Prostate gland (tissue), 2 donors: ENCODE results near the gene OR10H1.

Source experiments
- CTCF ChIP-seq, 4 experiments: fragments of 200-600 bp in 2 of 4; fragments of 450-650 bp in 2 of 4; sonication (generic) in 2 of 4; IDR thresholded peaks; 1 replicate in 3 of 4; 2 replicates in 1 of 4; pipeline ENCODE4 v1.5.1; 2016 to 2019; ENCODE audit warnings: antibody characterized with exemption in 4 of 4, mild to moderate bottlenecking in 2 of 4, moderate library complexity in 2 of 4
- POLR2AphosphoS5 ChIP-seq: sonication (generic); formaldehyde crosslinking; IDR thresholded peaks from one replicate; pipeline ENCODE4 v1.6.1; 2017; ENCODE audit warnings: antibody characterized with exemption

- TF ChIP-seq CTCF (IDR thresholded peaks at IDR 0.05), result no peak
- TF ChIP-seq POLR2AphosphoS5, result no peak
Observed at GRCh38 chr19:15846923-15847322, 31.5 kb upstream of the OR10H1 start.
